Natural killer cell (primary cell): ENCODE results near the gene MICB. TPM values are rescaled to one million over a fixed set of nuclear protein-coding genes. Genes with fewer than 3 reads are reported as not detected.
A peak's percentile ranks its signal among the peaks of the same experiment; 100 is the strongest.

ENCODE experiments used
- ATAC-seq, 3 donors: fragments of 150-1000 bp in 2 of 3; fragments of 200-7000 bp in 1 of 3; cut with Tn5 transposase; 1 replicate in 1 of 3; 2 replicates in 2 of 3; pipeline ENCODE4 v1.10.0; 2021; ENCODE audit warnings: mild to moderate bottlenecking in 2 of 3, moderate library complexity in 2 of 3
- DNase-seq, 2 donors: peaks; one replicate each; pipeline versions ENCODE4 v3.0.0 to v3.0.0-alpha.2; 2013 to 2021; ENCODE audit warnings: mixed read lengths in 1 of 2
- H3K27ac ChIP-seq: one replicate; pipeline ENCODE4 v1.5.1; 2013; ENCODE audit warnings: mild to moderate bottlenecking, low read length
- H3K27me3 ChIP-seq: one replicate; pipeline ENCODE4 v1.6.1; 2013; ENCODE audit warnings: low read length; ENCODE audit not compliant: control insufficient read depth, insufficient read depth
- H3K36me3 ChIP-seq: one replicate; pipeline ENCODE4 v1.6.1; 2013; ENCODE audit warnings: low read length; ENCODE audit not compliant: control insufficient read depth, insufficient read depth
- H3K4me1 ChIP-seq: one replicate; pipeline ENCODE4 v1.6.1; 2013; ENCODE audit warnings: low read length; ENCODE audit not compliant: control insufficient read depth, insufficient read depth
- H3K4me3 ChIP-seq: one replicate; pipeline ENCODE4 v1.5.1; 2013; ENCODE audit warnings: low read length
- H3K9me3 ChIP-seq: one replicate; pipeline ENCODE4 v1.6.1; 2013; ENCODE audit warnings: low read length; ENCODE audit not compliant: control insufficient read depth, insufficient read depth
- H3K27ac Mint-ChIP-seq, 2 donors: one replicate each; pipeline ENCODE4 v1.8.0; 2022; ENCODE audit warnings: mild to moderate bottlenecking in 2 of 2, mixed read lengths in 2 of 2, moderate library complexity in 1 of 2
- H3K27me3 Mint-ChIP-seq, 2 donors: one replicate each; pipeline ENCODE4 v1.8.0; 2022; ENCODE audit warnings: low read depth in 2 of 2, mixed read lengths in 2 of 2
- H3K36me3 Mint-ChIP-seq: one replicate; pipeline ENCODE4 v1.8.0; 2022; ENCODE audit warnings: mixed read lengths
- H3K4me1 Mint-ChIP-seq, 2 donors: one replicate each; pipeline ENCODE4 v1.8.0; 2022; ENCODE audit warnings: mixed read lengths in 2 of 2
- H3K4me3 Mint-ChIP-seq: one replicate; pipeline ENCODE4 v1.8.0; 2022; ENCODE audit warnings: mild to moderate bottlenecking, moderate library complexity, mixed read lengths
- H3K9me3 Mint-ChIP-seq, 2 donors: one replicate each; pipeline ENCODE4 v1.8.0; 2022; ENCODE audit warnings: mixed read lengths in 2 of 2
- CTCF ChIP-seq: fragments of 200-600 bp; IDR thresholded peaks from one replicate; pipeline ENCODE4 v1.8.0; 2022; ENCODE audit warnings: antibody characterized with exemption
- WGBS: methylation state at CpG from one replicate; pipeline ENCODE4 v1.1.7; 2013; ENCODE audit warnings: missing lambda C conversion rate; ENCODE audit not compliant: insufficient coverage; 5-methylcytosine and 5-hydroxymethylcytosine counted together
- intact Hi-C: fragments of 100-400 bp; cut with micrococcal nuclease; formaldehyde crosslinking; loops from one replicate; pipeline ENCODE4 v1.14.2; 2022
- total RNA-seq, 4 donors: library from RNA; stranded (reverse); fragments of 120-200 nt in 1 of 4; gene quantifications; one replicate each; pipeline versions ENCODE4 v1.2.3 to v1.2.4, GENCODE V29; 2013 to 2022

The MICB gene
- total RNA-seq, 3 donors from 2014 or later (not counting 1 experiment from before 2014, with no cell fraction given): 33.5 to 39.0 (median 37.6) TPM

GRCh38 chr6:31559958-31560696 lies 62.2 kb downstream of the MICB start:
- no peaks in the 10 kb centered on the region for H3K9me3 ChIP-seq
- no peaks in the 10 kb centered on the region for H3K27me3 ChIP-seq
- peak overlapping the region; percentile 0 for H3K4me3 ChIP-seq

GRCh38 chr6:31560697-31561058 lies 62.7 kb downstream of the MICB start:
- no peak overlapping the region for H3K4me3 ChIP-seq
- no peaks in the 10 kb centered on the region for H3K36me3 ChIP-seq
- H3K9me3 Mint-ChIP-seq: no peaks in the 10 kb centered on the region
- H3K9me3 ChIP-seq: no peaks in the 10 kb centered on the region
- H3K4me3 Mint-ChIP-seq: peak overlapping the region; percentile 82
- DNase-seq: no peak
- no peaks in the 10 kb centered on the region for H3K36me3 Mint-ChIP-seq
- no peak for TF ChIP-seq CTCF
- H3K27me3 Mint-ChIP-seq: no peaks in the 10 kb centered on the region
- peaks cover 69% of the 10 kb centered on the region for H3K4me1 ChIP-seq
- peak overlapping the region; percentile 98 for H3K27ac Mint-ChIP-seq
- H3K27ac ChIP-seq: peak overlapping the region; percentile 90
- no peak for ATAC-seq
- peaks cover 47 to 67% of the 10 kb centered on the region in 2 donors for H3K4me1 Mint-ChIP-seq
- H3K27me3 ChIP-seq: no peaks in the 10 kb centered on the region
- intact Hi-C loops: loop anchor here (1.0 to 2.0 kb wide), 2 partner anchors 8 to 20 kb away; no protein-coding TSS in a partner anchor

More at GRCh38 chr6:31559958-31560696, 62.2 kb downstream of the MICB start:
- under 1% methylated on average over 7 of the region's 7 CpGs for WGBS
- Mint-ChIP-seq H3K27me3 (no peaks in the 10 kb centered on the region), H3K4me3 (peak overlapping the region; percentile 82), H3K27ac (peak overlapping the region; percentile 98), H3K36me3 (no peaks in the 10 kb centered on the region), H3K4me1 (peaks cover 47 to 66% of the 10 kb centered on the region in 2 donors), H3K9me3 (no peaks in the 10 kb centered on the region)
- H3K4me1 ChIP-seq: peaks cover 69% of the 10 kb centered on the region
- ATAC-seq (peak; percentile 74 to 84 (median 76)), DNase-seq (peak; percentile 66 to 75)
- no peak for TF ChIP-seq CTCF
- intact Hi-C loops: loop anchor here (1.0 to 5.0 kb wide), 4 partner anchors 8 to 102 kb away; partner anchors contain the start of genes C6orf47, GPANK1 and LTA
- peak overlapping the region; percentile 90 for H3K27ac ChIP-seq
- H3K36me3 ChIP-seq: no peaks in the 10 kb centered on the region

Other genes starting within 250 kb of the MICB start
- 1,000 to 10,000 TPM; 2,828 to 3,894 (median 3,245) TPM for gene HLA-C, start 226.1 kb upstream of the MICB start, total RNA-seq
- gene HLA-B, start 141.0 kb upstream of the MICB start, total RNA-seq: over 10,000 TPM in 2 of 3 donors, 1,000 to 10,000 TPM in 1; 9,586 to 11,061 (median 11,048) TPM
- gene MICA, start 94.5 kb upstream of the MICB start, total RNA-seq: 10 to 100 TPM in 2 of 3 donors, 1 to 10 TPM in 1; 9.3 to 19.7 (median 11.4) TPM
- gene MCCD1, start 30.8 kb downstream of the MICB start, total RNA-seq: not detected
- 100 to 1,000 TPM; 506 to 571 (median 534) TPM for gene DDX39B, start 43.9 kb downstream of the MICB start, total RNA-seq
- 1 to 10 TPM; 1.0 to 2.5 (median 2.1) TPM for gene ATP6V1G2, start 48.5 kb downstream of the MICB start, total RNA-seq
- gene NFKBIL1, start 49.5 kb downstream of the MICB start, total RNA-seq: 10 to 100 TPM in 2 of 3 donors, 1 to 10 TPM in 1; 8.1 to 10.9 (median 10.7) TPM
- gene LTA, start 74.1 kb downstream of the MICB start, total RNA-seq: 10 to 100 TPM in 1 of 3 donors, 1 to 10 TPM in 2; 7.6 to 13.1 (median 8.7) TPM
- 10 to 100 TPM; 24.2 to 60.8 (median 46.9) TPM for gene TNF, start 77.4 kb downstream of the MICB start, total RNA-seq
- gene LTB, start 84.3 kb downstream of the MICB start, total RNA-seq: 10 to 100 TPM; 17.7 to 42.1 (median 32.6) TPM
- 100 to 1,000 TPM in 1 of 3 donors, 10 to 100 TPM in 2; 25.4 to 120 (median 50.5) TPM for gene LST1, start 88.1 kb downstream of the MICB start, total RNA-seq
- gene NCR3, start 94.9 kb downstream of the MICB start, total RNA-seq: 100 to 1,000 TPM; 120 to 173 (median 137) TPM
- 10 to 100 TPM in 2 of 3 donors, 1 to 10 TPM in 1; 8.7 to 47.0 (median 17.9) TPM for gene AIF1, start 117.1 kb downstream of the MICB start, total RNA-seq
- 100 to 1,000 TPM; 264 to 294 (median 294) TPM for gene PRRC2A, start 122.6 kb downstream of the MICB start, total RNA-seq
- gene BAG6, start 154.5 kb downstream of the MICB start, total RNA-seq: 100 to 1,000 TPM; 264 to 303 (median 274) TPM
- 1 to 10 TPM; 2.6 to 2.8 (median 2.7) TPM for gene APOM, start 157.7 kb downstream of the MICB start, total RNA-seq
- gene C6orf47, start 162.6 kb downstream of the MICB start, total RNA-seq: 10 to 100 TPM; 25.9 to 29.9 (median 27.4) TPM
- gene GPANK1, start 166.9 kb downstream of the MICB start, total RNA-seq: 10 to 100 TPM; 16.0 to 20.3 (median 18.2) TPM
- gene CSNK2B, start 167.9 kb downstream of the MICB start, total RNA-seq: 100 to 1,000 TPM; 140 to 157 (median 141) TPM
- 10 to 100 TPM; 39.9 to 50.0 (median 46.0) TPM for gene LY6G5B, start 171.8 kb downstream of the MICB start, total RNA-seq
- gene LY6G5C, start 182.9 kb downstream of the MICB start, total RNA-seq: 1 to 10 TPM; 2.0 to 7.9 (median 2.7) TPM
- 10 to 100 TPM; 92.0 to 97.6 (median 94.2) TPM for gene ABHD16A, start 205.2 kb downstream of the MICB start, total RNA-seq
- gene LY6G6F, start 208.7 kb downstream of the MICB start, total RNA-seq: 1 to 10 TPM in 2 of 3 donors, under 1 TPM in 1; 0.97 to 3.2 (median 1.4) TPM
- gene LY6G6D, start 217.2 kb downstream of the MICB start, total RNA-seq: under 1 TPM in 1 of 3 donors, not detected in 2; 0.94 TPM
- gene LY6G6C, start 223.6 kb downstream of the MICB start, total RNA-seq: not detected
- 10 to 100 TPM in 2 of 3 donors, 1 to 10 TPM in 1; 9.4 to 19.0 (median 12.8) TPM for gene MPIG6B, start 225.2 kb downstream of the MICB start, total RNA-seq
- 10 to 100 TPM; 22.3 to 36.1 (median 24.6) TPM for gene DDAH2, start 231.2 kb downstream of the MICB start, total RNA-seq
- gene CLIC1, start 238.4 kb downstream of the MICB start, total RNA-seq: 100 to 1,000 TPM; 348 to 363 (median 355) TPM
- gene MSH5, start 241.9 kb downstream of the MICB start, total RNA-seq: 10 to 100 TPM; 28.2 to 44.6 (median 43.7) TPM